ENCODE measurements around the gene NTM.

NTM gene

GRCh38 chr11:132254906-132255305 is 884.5 kb downstream of the NTM start:
- DNase-seq, result no peak

- no peak for DNase-seq
Measured at GRCh38 chr11:132256528-132257279, 886.3 kb downstream of the NTM start.

GRCh38 chr11:132257871-132258270 is 887.5 kb downstream of the NTM start:
- no peak for DNase-seq

- DNase-seq, result no peak
Measured at GRCh38 chr11:132258875-132259274, 888.5 kb downstream of the NTM start.

- no peak for DNase-seq
Measured at GRCh38 chr11:132260636-132261035, 890.2 kb downstream of the NTM start.

GRCh38 chr11:132263241-132263640 is 892.8 kb downstream of the NTM start:
- DNase-seq, result no peak

- DNase-seq, result no peak
Measured at GRCh38 chr11:132263875-132264274, 893.5 kb downstream of the NTM start.

GRCh38 chr11:132264616-132265015 is 894.2 kb downstream of the NTM start:
- DNase-seq, result no peak

- DNase-seq, result no peak
Measured at GRCh38 chr11:132278801-132279574, 908.6 kb downstream of the NTM start.

GRCh38 chr11:132284048-132284447 is 913.6 kb downstream of the NTM start:
- DNase-seq, result no peak

- DNase-seq, result no peak
Measured at GRCh38 chr11:132284611-132285010, 914.2 kb downstream of the NTM start.

- no peak for DNase-seq
Measured at GRCh38 chr11:132285631-132286030, 915.2 kb downstream of the NTM start.

- no peak for DNase-seq
Measured at GRCh38 chr11:132286106-132286505, 915.7 kb downstream of the NTM start.

GRCh38 chr11:132288036-132288435 is 917.6 kb downstream of the NTM start:
- DNase-seq, result no peak

GRCh38 chr11:132289590-132290256 is 919.3 kb downstream of the NTM start:
- DNase-seq, result no peak

GRCh38 chr11:132293586-132293985 is 923.2 kb downstream of the NTM start:
- no peak for DNase-seq

- DNase-seq, result no peak
Measured at GRCh38 chr11:132296946-132297610, 926.7 kb downstream of the NTM start.

- no peak for DNase-seq
Measured at GRCh38 chr11:132298357-132298756, 927.9 kb downstream of the NTM start.

- DNase-seq, result no peak
Measured at GRCh38 chr11:132300283-132300682, 929.9 kb downstream of the NTM start.

- no peak for DNase-seq
Measured at GRCh38 chr11:132301465-132301864, 931.0 kb downstream of the NTM start.

GRCh38 chr11:132301900-132302299 is 931.5 kb downstream of the NTM start:
- DNase-seq, result no peak

- DNase-seq, result no peak
Measured at GRCh38 chr11:132307309-132308020, 937.0 kb downstream of the NTM start.

Measured in KG1 (cell line).